Adipose tissue (tissue), 3 donors: ENCODE results near the gene FUT6. TPM values are rescaled to one million over a fixed set of nuclear protein-coding genes. Genes with fewer than 3 reads are reported as not detected.

Experiments
- H3K27ac ChIP-seq: one replicate; pipeline ENCODE4 v1.5.1; 2013; ENCODE audit warnings: low read depth, low read length
- WGBS, 3 donors: extraction: QIAGEN DNeasy Blood & Tissue Kit; methylation state at CpG; one replicate each; pipeline ENCODE4 v1.1.7; 2013; 5-methylcytosine and 5-hydroxymethylcytosine counted together
- polyA plus RNA-seq, 3 donors: library from polyadenylated mRNA; stranded (reverse); fragments of 200-250 nt; gene quantifications; one replicate each; pipeline ENCODE4 v1.2.3, GENCODE V29; 2013
- donor health status: healthy with polysubstance abuse.
- donor health status: Bipolar disorder and iron deficiency.
- donor health status: healthy.

The FUT6 gene
- polyA plus RNA-seq, 3 donors, result 0.10 to 2.5 TPM; not detected in 1

GRCh38 chr19:5814123-5814851 lies 25.2 kb downstream of the FUT6 start:
- no peak overlapping the region for H3K27ac ChIP-seq
- 73 to 76% (median 73%) methylated on average over 8 to 9 of the region's 9 CpGs for WGBS, 3 donors

GRCh38 chr19:5811117-5811516 lies 28.4 kb downstream of the FUT6 start:
- 87 to 97% (median 92%) methylated on average over 4 of the region's 4 CpGs for WGBS, 3 donors
- no peak overlapping the region for H3K27ac ChIP-seq

GRCh38 chr19:5809469-5809868 lies 30.0 kb downstream of the FUT6 start:
- 70 to 80% (median 78%) methylated on average over 10 of the region's 10 CpGs for WGBS, 3 donors
- H3K27ac ChIP-seq, result no peak overlapping the region

GRCh38 chr19:5809053-5809452 lies 30.4 kb downstream of the FUT6 start:
- WGBS, 3 donors, result 57 to 90% (median 76%) methylated on average over 9 of the region's 9 CpGs
- no peak overlapping the region for H3K27ac ChIP-seq

GRCh38 chr19:5808120-5808816 lies 31.2 kb downstream of the FUT6 start:
- 73 to 86% (median 84%) methylated on average over 20 to 21 of the region's 21 CpGs for WGBS, 3 donors
- H3K27ac ChIP-seq, result no peak overlapping the region

GRCh38 chr19:5806905-5807304 lies 32.6 kb downstream of the FUT6 start:
- 91 to 97% (median 92%) methylated on average over 5 of the region's 5 CpGs for WGBS, 3 donors
- no peak overlapping the region for H3K27ac ChIP-seq

GRCh38 chr19:5806133-5806489 lies 33.4 kb downstream of the FUT6 start:
- WGBS, 3 donors, result 32 to 43% (median 36%) methylated on average over 6 of the region's 6 CpGs

GRCh38 chr19:5805462-5806132 lies 33.9 kb downstream of the FUT6 start:
- H3K27ac ChIP-seq, result no peak overlapping the region
- WGBS, 3 donors, result 1 to 4% (median 3%) methylated on average over 45 to 46 of the region's 46 CpGs

More at GRCh38 chr19:5806133-5806489, 33.4 kb downstream of the FUT6 start:
- H3K27ac ChIP-seq, result no peak overlapping the region

- 2 to 3% (median 2%) methylated on average over 49 to 103 of the region's 107 CpGs for WGBS, 3 donors
- H3K27ac ChIP-seq, result no peak within 1 kb of the TSS
Observed at GRCh38 chr19:5804516-5805461, 34.7 kb downstream of the FUT6 start, which contains the start of gene NRTN. Gene NRTN (plus strand): TSS chr19:5805067. CDS start chr19:5824166, 19,099 bp downstream.

- H3K27ac ChIP-seq, result no peak overlapping the region
- WGBS, 3 donors, result 1 to 2% (median 1%) methylated on average over 50 to 54 of the region's 54 CpGs
Observed at GRCh38 chr19:5803752-5804515, 35.6 kb downstream of the FUT6 start.

- WGBS, 3 donors, result 8 to 17% (median 9%) methylated on average over 8 of the region's 8 CpGs
- H3K27ac ChIP-seq, result no peak overlapping the region
Observed at GRCh38 chr19:5803441-5803751, 36.1 kb downstream of the FUT6 start.

GRCh38 chr19:5801796-5802619 lies 37.5 kb downstream of the FUT6 start:
- H3K27ac ChIP-seq, result no peak overlapping the region
- WGBS, 3 donors, result 14 to 52% (median 15%) methylated on average over 32 to 33 of the region's 33 CpGs

GRCh38 chr19:5800361-5801270 lies 38.9 kb downstream of the FUT6 start:
- WGBS, 3 donors, result 58 to 62% (median 59%) methylated on average over 17 of the region's 17 CpGs
- H3K27ac ChIP-seq, result no peak overlapping the region

- no peak overlapping the region for H3K27ac ChIP-seq
- 45 to 59% (median 54%) methylated on average over 37 of the region's 37 CpGs for WGBS, 3 donors
Observed at GRCh38 chr19:5799247-5800241, 40.0 kb downstream of the FUT6 start.

GRCh38 chr19:5798244-5798643 lies 41.3 kb downstream of the FUT6 start:
- no peak overlapping the region for H3K27ac ChIP-seq
- 83 to 90% (median 85%) methylated on average over 8 of the region's 8 CpGs for WGBS, 3 donors
